ENCODE measurements around the gene MAP3K8. TPM values are rescaled to one million over a fixed set of nuclear protein-coding genes. Genes with fewer than 3 reads are reported as not detected.

The MAP3K8 gene
- total and polyA plus RNA-seq, 10 of the 15 experiments (the other 5 are each of a cell fraction or from before 2014, with no cell fraction given), result 25.5 to 115 (median 40.2) TPM

DNA sequence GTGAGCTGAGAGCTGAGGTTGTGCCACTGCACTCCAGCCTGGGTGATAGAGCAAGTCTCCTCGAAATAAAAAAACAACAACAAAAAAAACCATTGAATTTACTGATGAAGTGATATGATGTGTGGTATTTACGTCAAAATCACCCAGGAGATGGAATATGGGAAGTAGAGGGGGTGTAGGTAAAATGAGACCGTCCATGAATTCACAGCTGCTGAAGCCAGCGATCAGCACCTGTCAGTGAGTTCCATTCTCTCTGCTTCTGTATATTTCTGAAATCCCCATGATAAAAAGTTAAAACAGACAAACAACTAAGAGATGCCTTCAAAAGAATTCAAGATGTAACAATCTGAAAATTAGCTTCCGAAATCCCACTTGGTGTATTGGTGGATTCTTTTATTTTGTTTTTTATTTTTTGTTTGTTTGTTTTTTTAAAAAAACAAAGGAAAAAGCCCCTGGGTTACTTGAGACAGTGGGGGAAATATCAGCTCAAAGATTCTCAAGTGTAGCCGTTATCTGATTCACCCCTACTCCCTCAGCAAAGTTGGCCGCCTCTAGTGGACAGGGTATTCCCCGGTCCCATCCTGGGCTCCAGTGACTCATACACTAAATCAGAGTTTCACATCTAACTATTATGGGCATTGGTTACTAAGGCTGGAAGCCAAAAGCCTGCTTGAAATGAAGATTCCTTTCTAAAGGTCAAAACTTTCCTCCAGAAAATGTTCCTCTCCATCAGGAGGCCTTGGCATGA lies 76.4 kb downstream of the MAP3K8 start (continued):
- TF ChIP-seq IKZF1 (conservative IDR thresholded peaks at IDR 0.05), result peak; percentile 58; the same call in 1 of the 2 replicates
- TF ChIP-seq FOXK2 (IDR thresholded peaks at IDR 0.05), result peak; percentile 59; the same call in 1 of the 2 replicates
- TF ChIP-seq FOXM1 (IDR thresholded peaks at IDR 0.05; ENCODE audit: low read depth, low read length), result 0 out of 2 replicates have a peak, but pooled peaks have one; percentile 50
- TF ChIP-seq, protein P1, sequence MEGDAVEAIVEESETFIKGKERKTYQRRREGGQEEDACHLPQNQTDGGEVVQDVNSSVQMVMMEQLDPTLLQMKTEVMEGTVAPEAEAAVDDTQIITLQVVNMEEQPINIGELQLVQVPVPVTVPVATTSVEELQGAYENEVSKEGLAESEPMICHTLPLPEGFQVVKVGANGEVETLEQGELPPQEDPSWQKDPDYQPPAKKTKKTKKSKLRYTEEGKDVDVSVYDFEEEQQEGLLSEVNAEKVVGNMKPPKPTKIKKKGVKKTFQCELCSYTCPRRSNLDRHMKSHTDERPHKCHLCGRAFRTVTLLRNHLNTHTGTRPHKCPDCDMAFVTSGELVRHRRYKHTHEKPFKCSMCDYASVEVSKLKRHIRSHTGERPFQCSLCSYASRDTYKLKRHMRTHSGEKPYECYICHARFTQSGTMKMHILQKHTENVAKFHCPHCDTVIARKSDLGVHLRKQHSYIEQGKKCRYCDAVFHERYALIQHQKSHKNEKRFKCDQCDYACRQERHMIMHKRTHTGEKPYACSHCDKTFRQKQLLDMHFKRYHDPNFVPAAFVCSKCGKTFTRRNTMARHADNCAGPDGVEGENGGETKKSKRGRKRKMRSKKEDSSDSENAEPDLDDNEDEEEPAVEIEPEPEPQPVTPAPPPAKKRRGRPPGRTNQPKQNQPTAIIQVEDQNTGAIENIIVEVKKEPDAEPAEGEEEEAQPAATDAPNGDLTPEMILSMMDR (IDR thresholded peaks at IDR 0.05 in 2 of 3, conservative IDR thresholded peaks at IDR 0.05 in 1 of 3; ENCODE audit: control insufficient read depth in 2 of 3, extremely low read depth in 1 of 3, insufficient read depth in 1 of 3, low read depth in 3 of 3, low read length in 3 of 3), result peak in 2 of 3 experiments; percentile 7 to 23; a peak in 1 of 6 replicates
- no peak for TF ChIP-seq RB1 (IDR thresholded peaks at IDR 0.05; ENCODE audit: borderline replicate concordance)
- TF ChIP-seq GABPA (IDR thresholded peaks at IDR 0.05; ENCODE audit: low read depth), result no peak
- TF ChIP-seq, protein P2, sequence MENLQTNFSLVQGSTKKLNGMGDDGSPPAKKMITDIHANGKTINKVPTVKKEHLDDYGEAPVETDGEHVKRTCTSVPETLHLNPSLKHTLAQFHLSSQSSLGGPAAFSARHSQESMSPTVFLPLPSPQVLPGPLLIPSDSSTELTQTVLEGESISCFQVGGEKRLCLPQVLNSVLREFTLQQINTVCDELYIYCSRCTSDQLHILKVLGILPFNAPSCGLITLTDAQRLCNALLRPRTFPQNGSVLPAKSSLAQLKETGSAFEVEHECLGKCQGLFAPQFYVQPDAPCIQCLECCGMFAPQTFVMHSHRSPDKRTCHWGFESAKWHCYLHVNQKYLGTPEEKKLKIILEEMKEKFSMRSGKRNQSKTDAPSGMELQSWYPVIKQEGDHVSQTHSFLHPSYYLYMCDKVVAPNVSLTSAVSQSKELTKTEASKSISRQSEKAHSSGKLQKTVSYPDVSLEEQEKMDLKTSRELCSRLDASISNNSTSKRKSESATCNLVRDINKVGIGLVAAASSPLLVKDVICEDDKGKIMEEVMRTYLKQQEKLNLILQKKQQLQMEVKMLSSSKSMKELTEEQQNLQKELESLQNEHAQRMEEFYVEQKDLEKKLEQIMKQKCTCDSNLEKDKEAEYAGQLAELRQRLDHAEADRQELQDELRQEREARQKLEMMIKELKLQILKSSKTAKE (IDR thresholded peaks at IDR 0.05; ENCODE audit: low read depth, poor library complexity, severe bottlenecking), result peak; percentile 20
- peak; percentile 73; the same call in 1 of the 2 replicates for TF ChIP-seq JUND (IDR thresholded peaks at IDR 0.05; ENCODE audit: low read depth, low read length)
- TF ChIP-seq IKZF2 (IDR thresholded peaks at IDR 0.05), result peak; percentile 60 to 65; a peak in 1 of 4 replicates
- TF ChIP-seq KDM1A (IDR thresholded peaks at IDR 0.05; ENCODE audit: borderline replicate concordance), result no peak
- TF ChIP-seq, protein P3, sequence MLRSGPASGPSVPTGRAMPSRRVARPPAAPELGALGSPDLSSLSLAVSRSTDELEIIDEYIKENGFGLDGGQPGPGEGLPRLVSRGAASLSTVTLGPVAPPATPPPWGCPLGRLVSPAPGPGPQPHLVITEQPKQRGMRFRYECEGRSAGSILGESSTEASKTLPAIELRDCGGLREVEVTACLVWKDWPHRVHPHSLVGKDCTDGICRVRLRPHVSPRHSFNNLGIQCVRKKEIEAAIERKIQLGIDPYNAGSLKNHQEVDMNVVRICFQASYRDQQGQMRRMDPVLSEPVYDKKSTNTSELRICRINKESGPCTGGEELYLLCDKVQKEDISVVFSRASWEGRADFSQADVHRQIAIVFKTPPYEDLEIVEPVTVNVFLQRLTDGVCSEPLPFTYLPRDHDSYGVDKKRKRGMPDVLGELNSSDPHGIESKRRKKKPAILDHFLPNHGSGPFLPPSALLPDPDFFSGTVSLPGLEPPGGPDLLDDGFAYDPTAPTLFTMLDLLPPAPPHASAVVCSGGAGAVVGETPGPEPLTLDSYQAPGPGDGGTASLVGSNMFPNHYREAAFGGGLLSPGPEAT (IDR thresholded peaks at IDR 0.05; ENCODE audit: low read depth), result peak; percentile 31; the same call in 1 of the 2 replicates
- TF ChIP-seq, protein P4, sequence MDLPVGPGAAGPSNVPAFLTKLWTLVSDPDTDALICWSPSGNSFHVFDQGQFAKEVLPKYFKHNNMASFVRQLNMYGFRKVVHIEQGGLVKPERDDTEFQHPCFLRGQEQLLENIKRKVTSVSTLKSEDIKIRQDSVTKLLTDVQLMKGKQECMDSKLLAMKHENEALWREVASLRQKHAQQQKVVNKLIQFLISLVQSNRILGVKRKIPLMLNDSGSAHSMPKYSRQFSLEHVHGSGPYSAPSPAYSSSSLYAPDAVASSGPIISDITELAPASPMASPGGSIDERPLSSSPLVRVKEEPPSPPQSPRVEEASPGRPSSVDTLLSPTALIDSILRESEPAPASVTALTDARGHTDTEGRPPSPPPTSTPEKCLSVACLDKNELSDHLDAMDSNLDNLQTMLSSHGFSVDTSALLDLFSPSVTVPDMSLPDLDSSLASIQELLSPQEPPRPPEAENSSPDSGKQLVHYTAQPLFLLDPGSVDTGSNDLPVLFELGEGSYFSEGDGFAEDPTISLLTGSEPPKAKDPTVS (IDR thresholded peaks at IDR 0.05; ENCODE audit: low read depth, low read length), result no peak
- TF ChIP-seq BHLHE40 (IDR thresholded peaks at IDR 0.05; ENCODE audit: borderline replicate concordance in 1 of 2, low read depth in 2 of 2, low read length in 1 of 2), result 0 out of 4 replicates have a peak, but pooled peaks have one; percentile 7 to 8
